CD4-positive, CD25-positive, alpha-beta regulatory T cell (primary cell): ENCODE measurements around the gene GPR137C. TPM values are rescaled to one million over a fixed set of nuclear protein-coding genes. Genes with fewer than 3 reads are reported as not detected.
"Not testable (repeated sequence)": the region's sequence is repeated elsewhere in the genome, so short reads cannot be mapped to it uniquely, and the experiment has no call there.

Experiments used
- ATAC-seq, 2 donors: fragments of 150-1000 bp; cut with Tn5 transposase; one replicate each; pipeline ENCODE4 v1.10.0; 2021; ENCODE audit warnings: low read depth in 2 of 2, moderate number of reproducible peaks in 2 of 2, moderate library complexity in 1 of 2
- DNase-seq, 3 donors: peaks; one replicate each; pipeline versions ENCODE4 v3.0.0 to v3.0.0-alpha.2; 2012 to 2022; ENCODE audit warnings: mixed read lengths in 1 of 3
- H3K27ac ChIP-seq: one replicate; pipeline ENCODE4 v1.7.0; 2013; ENCODE audit warnings: mild to moderate bottlenecking, low read length; ENCODE audit not compliant: insufficient read depth, poor library complexity, severe bottlenecking
- H3K27me3 ChIP-seq: one replicate; pipeline ENCODE4 v1.7.0; 2013; ENCODE audit warnings: low read length; ENCODE audit not compliant: control insufficient read depth, insufficient read depth
- H3K36me3 ChIP-seq: one replicate; pipeline ENCODE4 v1.7.0; 2013; ENCODE audit warnings: mild to moderate bottlenecking, low read length, moderate library complexity; ENCODE audit not compliant: control insufficient read depth, insufficient read depth
- H3K4me1 ChIP-seq: 2 replicates; pipeline ENCODE4 v1.7.0; 2013; ENCODE audit warnings: mild to moderate bottlenecking, low read length; ENCODE audit not compliant: insufficient read depth, control insufficient read depth, poor library complexity, severe bottlenecking
- H3K4me3 ChIP-seq: one replicate; pipeline ENCODE4 v1.7.0; 2013; ENCODE audit warnings: low read depth, mild to moderate bottlenecking, low read length, moderate library complexity
- H3K9me3 ChIP-seq, 2 experiments: 1 replicate in 1 of 2; 2 replicates in 1 of 2; pipeline ENCODE4 v1.7.0; 2013; ENCODE audit warnings: low read length in 2 of 2, mild to moderate bottlenecking in 1 of 2, moderate library complexity in 1 of 2; ENCODE audit not compliant: control insufficient read depth in 2 of 2
- H3K27ac Mint-ChIP-seq, 3 donors: one replicate each; pipeline ENCODE4 v1.8.0; 2020 to 2022; ENCODE audit warnings: mild to moderate bottlenecking in 3 of 3, mixed read lengths in 3 of 3, moderate library complexity in 2 of 3
- H3K27me3 Mint-ChIP-seq: one replicate; pipeline ENCODE4 v1.8.0; 2022; ENCODE audit warnings: mild to moderate bottlenecking, mixed read lengths
- H3K36me3 Mint-ChIP-seq: one replicate; pipeline ENCODE4 v1.8.0; 2020; ENCODE audit warnings: mixed read lengths
- H3K4me1 Mint-ChIP-seq, 4 donors: one replicate each; pipeline ENCODE4 v1.8.0; 2020 to 2022; ENCODE audit warnings: mixed read lengths in 4 of 4, mild to moderate bottlenecking in 1 of 4
- H3K4me3 Mint-ChIP-seq, 4 donors: one replicate each; pipeline ENCODE4 v1.8.0; 2020 to 2022; ENCODE audit warnings: mild to moderate bottlenecking in 4 of 4, mixed read lengths in 4 of 4, moderate library complexity in 3 of 4
- H3K9me3 Mint-ChIP-seq, 7 donors: one replicate each; pipeline ENCODE4 v1.8.0; 2020 to 2022; ENCODE audit warnings: mixed read lengths in 7 of 7, mild to moderate bottlenecking in 3 of 7, moderate library complexity in 2 of 7
- polyA plus RNA-seq, 4 donors: library from polyadenylated mRNA; unstranded; fragments of 300-500 nt; fragmentation: Illumina TruSeq; gene quantifications; one replicate each; pipeline ENCODE4 v1.2.3, GENCODE V29; 2021
- total RNA-seq: library from RNA; stranded (reverse); gene quantifications from one replicate; pipeline ENCODE4 v1.2.3, GENCODE V29; 2022

Gene GPR137C
- total and polyA plus RNA-seq, 5 donors from 2014 or later, result 0.06 to 0.22 TPM; not detected in 3

- ATAC-seq (no peak), DNase-seq (no peak)
- peaks cover 22 to 47% (median 28%) of the 10 kb centered on the region in 4 donors for H3K4me1 Mint-ChIP-seq
- H3K27me3 Mint-ChIP-seq, result peaks cover 21% of the 10 kb centered on the region
- H3K27ac ChIP-seq, result peak overlapping the region; percentile 89
- H3K36me3 ChIP-seq, result no peaks in the 10 kb centered on the region
- peaks cover 32% of the 10 kb centered on the region for H3K4me1 ChIP-seq
- H3K36me3 Mint-ChIP-seq, result peaks cover 3% of the 10 kb centered on the region
- H3K9me3 ChIP-seq, result no peaks in the 10 kb centered on the region
- no peaks in the 10 kb centered on the region for H3K9me3 Mint-ChIP-seq
- H3K4me3 Mint-ChIP-seq, result peak overlapping the region; percentile 87 to 99 (median 96)
- peak overlapping the region; percentile 83 to 97 (median 97) for H3K27ac Mint-ChIP-seq
- peaks cover 11% of the 10 kb centered on the region for H3K27me3 ChIP-seq
- peak overlapping the region; percentile 98 for H3K4me3 ChIP-seq
Observed at GRCh38 chr14:52551696-52552062, 957 bp upstream of the GPR137C start.

GRCh38 chr14:52553002-52553670 is 500 bp downstream of the GPR137C start:
- H3K9me3 ChIP-seq, result no peaks in the 10 kb centered on the region
- H3K9me3 Mint-ChIP-seq, result peaks cover 0 to 2% (median 0%) of the 10 kb centered on the region in 7 donors
- peaks cover 20 to 35% (median 25%) of the 10 kb centered on the region in 4 donors for H3K4me1 Mint-ChIP-seq
- H3K4me3 Mint-ChIP-seq, result peak overlapping the region; percentile 97 to 98 (median 98)
- peak; percentile 15 to 19 for ATAC-seq
- H3K27me3 ChIP-seq, result peaks cover 13% of the 10 kb centered on the region
- peaks cover 35% of the 10 kb centered on the region for H3K27me3 Mint-ChIP-seq
- peak overlapping the region; percentile 78 for H3K4me3 ChIP-seq
- peak overlapping the region; percentile 96 to 98 (median 97) for H3K27ac Mint-ChIP-seq
- no peaks in the 10 kb centered on the region for H3K36me3 ChIP-seq
- H3K36me3 Mint-ChIP-seq, result no peaks in the 10 kb centered on the region
- peaks cover 32% of the 10 kb centered on the region for H3K4me1 ChIP-seq
- peak overlapping the region; percentile 66 for H3K27ac ChIP-seq
- DNase-seq, result peak in 2 of 3 donors; percentile 54 to 58

- H3K9me3 ChIP-seq, result no peaks in the 10 kb centered on the region
- Mint-ChIP-seq H3K9me3 (peaks cover 0 to 2% (median 0%) of the 10 kb centered on the region in 7 donors), H3K36me3 (no peaks in the 10 kb centered on the region), H3K27ac (peak overlapping the region; percentile 96 to 98 (median 97)), H3K4me1 (peaks cover 19 to 34% (median 25%) of the 10 kb centered on the region in 4 donors), H3K4me3 (peak overlapping the region; percentile 97 to 98 (median 98)), H3K27me3 (peaks cover 43% of the 10 kb centered on the region)
- ATAC-seq (no peak), DNase-seq (peak; percentile 76 to 84 (median 84))
- H3K4me1 ChIP-seq, result peaks cover 32% of the 10 kb centered on the region
- H3K27me3 ChIP-seq, result peaks cover 15% of the 10 kb centered on the region
- peak overlapping the region; percentile 66 for H3K27ac ChIP-seq
- H3K36me3 ChIP-seq, result no peaks in the 10 kb centered on the region
- H3K4me3 ChIP-seq, result peak overlapping the region; percentile 78
Observed at GRCh38 chr14:52553671-52554575, 1.3 kb downstream of the GPR137C start.

- H3K4me1 Mint-ChIP-seq, result peaks cover 0 to 6% (median 0%) of the 10 kb centered on the region in 4 donors
- H3K27me3 Mint-ChIP-seq, result peaks cover 77% of the 10 kb centered on the region
- Histone ChIP-seq H3K4me3 (no peak overlapping the region), H3K27ac (no peak overlapping the region), H3K9me3 (no peaks in the 10 kb centered on the region), H3K36me3 (no peaks in the 10 kb centered on the region), H3K4me1 (peaks cover 7% of the 10 kb centered on the region), H3K27me3 (peaks cover 23% of the 10 kb centered on the region)
- DNase-seq (no peak), ATAC-seq (no peak)
- peaks cover 0 to 2% (median 0%) of the 10 kb centered on the region in 7 donors for H3K9me3 Mint-ChIP-seq
- no peaks in the 10 kb centered on the region for H3K36me3 Mint-ChIP-seq
- H3K27ac Mint-ChIP-seq, result no peak overlapping the region
- no peak overlapping the region for H3K4me3 Mint-ChIP-seq
Observed at GRCh38 chr14:52558688-52559087, 6.1 kb downstream of the GPR137C start.

- peaks cover 17% of the 10 kb centered on the region for H3K27me3 ChIP-seq
- H3K27ac ChIP-seq, result no peak overlapping the region
- H3K9me3 ChIP-seq, result no peaks in the 10 kb centered on the region
- no peaks in the 10 kb centered on the region for H3K4me1 ChIP-seq
- H3K4me3 ChIP-seq, result no peak overlapping the region
- Mint-ChIP-seq H3K9me3 (peaks cover 0 to 3% (median 0%) of the 10 kb centered on the region in 7 donors), H3K4me3 (no peak overlapping the region), H3K4me1 (no peaks in the 10 kb centered on the region), H3K27ac (no peak overlapping the region), H3K36me3 (no peaks in the 10 kb centered on the region), H3K27me3 (peaks cover 57% of the 10 kb centered on the region)
- no peak for ATAC-seq
- no peak for DNase-seq
- H3K36me3 ChIP-seq, result no peaks in the 10 kb centered on the region
Observed at GRCh38 chr14:52563120-52563519, 10.5 kb downstream of the GPR137C start.

GRCh38 chr14:52568454-52568853 is 15.8 kb downstream of the GPR137C start:
- not testable (repeated sequence) for H3K4me1 Mint-ChIP-seq, H3K4me1 ChIP-seq, H3K36me3 Mint-ChIP-seq, H3K36me3 ChIP-seq, H3K4me3 ChIP-seq, ATAC-seq, H3K4me3 Mint-ChIP-seq, H3K27me3 ChIP-seq, H3K27ac ChIP-seq, DNase-seq, H3K27ac Mint-ChIP-seq
- H3K9me3 ChIP-seq, result peaks cover 4 to 18% of the 10 kb centered on the region in 2 experiments
- H3K27me3 Mint-ChIP-seq, result peaks cover 24% of the 10 kb centered on the region
- peaks cover 0 to 38% (median 13%) of the 10 kb centered on the region in 7 donors for H3K9me3 Mint-ChIP-seq

GRCh38 chr14:52575858-52576257 is 23.2 kb downstream of the GPR137C start:
- Mint-ChIP-seq H3K4me1 (peaks cover 0 to 3% (median 0%) of the 10 kb centered on the region in 4 donors), H3K9me3 (peaks cover 0 to 31% (median 12%) of the 10 kb centered on the region in 7 donors), H3K27me3 (peaks cover 5% of the 10 kb centered on the region), H3K4me3 (no peak overlapping the region), H3K36me3 (no peaks in the 10 kb centered on the region), H3K27ac (no peak overlapping the region)
- Histone ChIP-seq H3K36me3 (no peaks in the 10 kb centered on the region), H3K4me1 (no peaks in the 10 kb centered on the region), H3K4me3 (no peak overlapping the region), H3K27ac (no peak overlapping the region), H3K9me3 (peaks cover 4 to 16% of the 10 kb centered on the region in 2 experiments), H3K27me3 (peaks cover 2% of the 10 kb centered on the region)
- DNase-seq (no peak), ATAC-seq (no peak)
